Ectodermal cell (in vitro differentiated cells): Measurements from ENCODE around the gene SIRT1.

Experiments
- H3K27ac ChIP-seq: 2 replicates; pipeline ENCODE4 v1.7.0; 2013; ENCODE audit warnings: mild to moderate bottlenecking, low read depth, low read length; ENCODE audit not compliant: insufficient read depth, poor library complexity, severe bottlenecking
- H3K27me3 ChIP-seq: 2 replicates; pipeline ENCODE4 v1.7.0; 2013; ENCODE audit warnings: mild to moderate bottlenecking, low read length; ENCODE audit not compliant: insufficient read depth, control insufficient read depth, poor library complexity, severe bottlenecking
- H3K36me3 ChIP-seq: one replicate; pipeline ENCODE4 v1.7.0; 2013; ENCODE audit warnings: low read length; ENCODE audit not compliant: control insufficient read depth, insufficient read depth
- H3K4me1 ChIP-seq: one replicate; pipeline ENCODE4 v1.7.0; 2013; ENCODE audit warnings: low read length; ENCODE audit not compliant: control insufficient read depth, insufficient read depth
- H3K4me3 ChIP-seq: 2 replicates; pipeline ENCODE4 v1.7.0; 2013; ENCODE audit warnings: low read depth, low read length, control low read depth; ENCODE audit not compliant: insufficient read depth
- H3K9me3 ChIP-seq: 2 replicates; pipeline ENCODE4 v1.7.0; 2013; ENCODE audit warnings: mild to moderate bottlenecking, low read length, moderate library complexity; ENCODE audit not compliant: control insufficient read depth
- WGBS, 2 experiments: methylation state at CpG; one replicate each; pipeline ENCODE4 v1.1.7; 2013; ENCODE audit warnings: missing lambda C conversion rate in 2 of 2; 5-methylcytosine and 5-hydroxymethylcytosine counted together

The SIRT1 gene

DNA sequence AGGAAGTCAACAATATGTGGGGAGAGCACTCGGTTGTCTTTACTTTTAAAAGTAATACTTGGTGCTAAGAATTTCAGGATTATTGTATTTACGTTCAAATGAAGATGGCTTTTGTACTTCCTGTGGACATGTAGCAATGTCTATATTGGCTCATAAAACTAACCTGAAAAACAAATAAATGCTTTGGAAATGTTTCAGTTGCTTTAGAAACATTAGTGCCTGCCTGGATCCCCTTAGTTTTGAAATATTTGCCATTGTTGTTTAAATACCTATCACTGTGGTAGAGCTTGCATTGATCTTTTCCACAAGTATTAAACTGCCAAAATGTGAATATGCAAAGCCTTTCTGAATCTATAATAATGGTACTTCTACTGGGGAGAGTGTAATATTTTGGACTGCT, 32.7 kb downstream of the SIRT1 start:
- no peaks in the 10 kb centered on the region for H3K27me3 ChIP-seq
- H3K4me3 ChIP-seq, result no peak overlapping the region
- no peaks in the 10 kb centered on the region for H3K9me3 ChIP-seq
- no peaks in the 10 kb centered on the region for H3K4me1 ChIP-seq
- H3K27ac ChIP-seq, result no peak overlapping the region
- peaks cover 11% of the 10 kb centered on the region for H3K36me3 ChIP-seq
- WGBS, 2 experiments, result 96 to 99% methylated on average over 2 of the region's 2 CpGs

DNA sequence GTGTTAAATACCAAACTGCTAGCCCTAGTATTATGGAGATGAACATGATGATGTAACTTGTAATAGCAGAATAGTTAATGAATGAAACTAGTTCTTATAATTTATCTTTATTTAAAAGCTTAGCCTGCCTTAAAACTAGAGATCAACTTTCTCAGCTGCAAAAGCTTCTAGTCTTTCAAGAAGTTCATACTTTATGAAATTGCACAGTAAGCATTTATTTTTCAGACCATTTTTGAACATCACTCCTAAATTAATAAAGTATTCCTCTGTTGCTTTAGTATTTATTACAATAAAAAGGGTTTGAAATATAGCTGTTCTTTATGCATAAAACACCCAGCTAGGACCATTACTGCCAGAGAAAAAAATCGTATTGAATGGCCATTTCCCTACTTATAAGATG, 33.2 kb downstream of the SIRT1 start:
- H3K27me3 ChIP-seq, result no peaks in the 10 kb centered on the region
- H3K4me3 ChIP-seq, result no peak overlapping the region
- H3K9me3 ChIP-seq, result no peaks in the 10 kb centered on the region
- peaks cover 7% of the 10 kb centered on the region for H3K36me3 ChIP-seq
- no peaks in the 10 kb centered on the region for H3K4me1 ChIP-seq
- WGBS, 2 experiments, result 100% methylated on average over 1 of the region's 1 CpG; no CpG with 5 or more reads in 1 of the 2 experiments
- H3K27ac ChIP-seq, result no peak overlapping the region

DNA sequence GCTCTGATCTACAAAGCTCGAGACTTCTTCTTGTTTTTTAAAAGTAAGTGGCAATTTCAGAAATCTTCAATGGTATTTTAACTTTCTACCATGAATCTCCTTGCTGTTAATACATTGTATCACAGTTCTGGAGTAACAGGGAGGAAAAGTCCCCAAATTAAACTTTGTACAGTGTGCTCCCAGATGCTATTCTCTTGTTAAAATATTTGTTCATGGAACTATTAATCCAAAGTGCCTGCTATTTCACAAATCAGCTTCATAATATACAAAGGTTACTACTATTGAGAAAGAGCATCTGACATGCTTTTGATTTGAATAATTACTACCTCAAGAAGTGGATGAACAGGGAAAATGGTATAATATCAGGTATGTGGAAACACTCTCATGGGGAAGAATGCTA, 36.6 kb downstream of the SIRT1 start:
- WGBS, 2 experiments, result 100% methylated on average over 1 of the region's 1 CpG
- H3K36me3 ChIP-seq, result no peaks in the 10 kb centered on the region
- no peaks in the 10 kb centered on the region for H3K4me1 ChIP-seq
- no peak overlapping the region for H3K4me3 ChIP-seq
- no peaks in the 10 kb centered on the region for H3K27me3 ChIP-seq
- H3K27ac ChIP-seq, result no peak overlapping the region
- no peaks in the 10 kb centered on the region for H3K9me3 ChIP-seq

DNA sequence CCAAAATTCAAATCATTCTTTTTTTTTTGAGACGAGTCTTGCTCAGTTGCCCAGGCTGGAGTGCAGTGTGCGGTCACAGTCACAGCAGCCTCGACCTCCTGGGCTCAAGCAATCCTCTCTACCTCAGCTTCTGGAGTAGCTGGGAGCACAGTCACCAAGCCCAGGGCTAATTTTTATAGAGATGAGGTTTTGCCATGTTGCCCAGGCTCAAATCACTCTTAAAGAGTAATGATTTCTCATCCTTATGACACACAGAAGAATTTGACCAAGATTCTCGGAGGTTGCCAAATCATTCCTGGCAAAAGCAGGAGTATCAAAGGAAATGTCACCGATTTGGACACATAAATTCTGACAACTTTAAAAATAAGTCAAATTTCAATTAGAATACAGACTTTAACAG, 39.1 kb downstream of the SIRT1 start:
- 94 to 95% methylated on average over 5 of the region's 5 CpGs for WGBS, 2 experiments
- no peaks in the 10 kb centered on the region for H3K4me1 ChIP-seq
- no peaks in the 10 kb centered on the region for H3K36me3 ChIP-seq

DNA sequence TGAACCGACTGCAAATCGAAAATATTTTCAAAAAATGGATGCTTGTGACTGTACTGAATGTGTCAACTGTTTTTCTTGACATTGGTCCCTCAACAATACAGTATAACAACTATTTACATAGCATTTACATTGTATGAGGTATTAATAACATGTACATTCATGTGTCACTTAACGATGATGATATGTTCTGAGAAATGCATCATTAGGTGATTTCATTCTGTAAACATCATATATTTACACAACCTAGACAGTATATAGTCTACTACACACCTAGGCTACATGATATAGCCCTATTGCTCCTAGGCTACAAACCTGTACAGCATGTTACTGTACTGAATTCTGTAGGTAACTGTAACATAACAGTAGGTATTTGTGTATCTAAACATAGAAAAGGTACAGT, 39.7 kb downstream of the SIRT1 start:
- H3K27me3 ChIP-seq, result no peaks in the 10 kb centered on the region
- H3K27ac ChIP-seq, result no peak overlapping the region
- no peaks in the 10 kb centered on the region for H3K36me3 ChIP-seq
- H3K4me1 ChIP-seq, result no peaks in the 10 kb centered on the region
- H3K4me3 ChIP-seq, result no peak overlapping the region
- no peaks in the 10 kb centered on the region for H3K9me3 ChIP-seq
- WGBS, 2 experiments, result 94 to 97% methylated on average over 2 to 3 of the region's 3 CpGs

More for the DNA sequence above, 39.1 kb downstream of the SIRT1 start:
- no peak overlapping the region for H3K4me3 ChIP-seq
- no peaks in the 10 kb centered on the region for H3K9me3 ChIP-seq
- H3K27ac ChIP-seq, result no peak overlapping the region
- H3K27me3 ChIP-seq, result no peaks in the 10 kb centered on the region

DNA sequence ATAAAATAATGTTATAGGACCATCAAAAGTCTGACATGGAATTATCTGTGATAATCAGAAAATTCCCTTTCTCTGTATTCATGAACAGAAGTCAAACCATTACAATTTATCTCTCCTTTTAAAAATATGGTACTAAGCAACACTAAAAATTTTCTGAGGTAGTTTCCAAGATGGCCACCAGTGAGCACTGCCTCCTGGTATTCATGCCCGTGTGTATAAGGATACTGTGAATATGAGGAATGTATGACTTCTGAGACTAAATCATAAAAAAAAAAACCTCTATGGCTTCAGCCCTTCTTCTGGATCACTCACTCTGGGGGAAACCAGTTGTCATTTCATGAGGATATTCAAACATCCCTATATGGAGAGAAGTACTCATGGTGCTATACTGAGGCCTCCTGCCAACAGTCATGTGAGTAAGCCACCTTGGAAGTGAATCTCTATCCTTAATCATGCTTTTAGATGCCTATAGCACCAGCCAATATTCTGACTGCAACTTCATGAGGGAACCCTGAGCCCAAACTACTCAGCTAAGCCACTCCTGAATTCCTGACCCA, 41.1 kb downstream of the SIRT1 start:
- Histone ChIP-seq H3K27me3 (no peaks in the 10 kb centered on the region), H3K4me3 (no peak overlapping the region), H3K27ac (no peak overlapping the region), H3K4me1 (no peaks in the 10 kb centered on the region), H3K36me3 (no peaks in the 10 kb centered on the region), H3K9me3 (no peaks in the 10 kb centered on the region)
- 100% methylated on average over 1 of the region's 1 CpG for WGBS, 2 experiments

DNA sequence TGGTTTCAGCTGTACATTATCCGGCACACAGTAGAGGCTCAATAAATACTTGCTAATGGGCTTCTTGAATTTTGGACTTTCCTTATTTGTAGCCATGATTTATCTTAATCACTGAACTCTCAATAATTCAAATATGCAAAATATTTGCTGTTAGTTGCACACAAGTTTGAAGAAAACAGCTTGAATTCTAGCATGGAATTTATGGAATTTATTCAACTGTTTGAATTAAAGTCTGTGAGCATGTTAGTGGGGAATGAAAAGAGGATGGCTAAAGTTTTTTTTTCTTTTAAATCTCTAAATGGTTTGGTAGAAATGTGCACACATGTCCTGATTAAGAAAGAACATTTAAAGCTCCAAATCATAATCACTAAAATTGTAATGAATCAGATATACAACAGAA, 42.5 kb downstream of the SIRT1 start:
- Histone ChIP-seq H3K36me3 (no peaks in the 10 kb centered on the region), H3K27me3 (no peaks in the 10 kb centered on the region), H3K9me3 (no peaks in the 10 kb centered on the region), H3K4me1 (no peaks in the 10 kb centered on the region), H3K4me3 (no peak overlapping the region), H3K27ac (no peak overlapping the region)
- WGBS, 2 experiments, result 92 to 100% methylated on average over 1 of the region's 1 CpG

DNA sequence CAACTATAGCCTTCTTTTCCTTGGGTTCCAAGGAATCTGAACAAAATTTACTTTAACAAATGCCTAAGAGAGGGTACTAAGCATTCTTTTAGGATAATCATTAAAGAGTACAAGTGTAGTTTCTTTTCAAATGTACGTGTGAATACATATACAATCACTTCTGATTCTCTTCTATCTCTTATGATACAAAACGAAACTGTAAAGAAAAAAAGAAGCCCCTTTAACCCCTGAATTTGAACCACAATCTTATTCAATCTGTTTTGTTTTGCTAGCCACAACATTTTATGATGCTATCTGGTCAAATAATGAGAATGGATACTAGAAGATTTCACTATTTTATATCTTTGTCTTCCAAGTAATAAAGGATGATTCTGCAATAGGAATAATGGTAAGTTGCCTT, 48.7 kb downstream of the SIRT1 start:
- 87 to 98% methylated on average over 2 of the region's 2 CpGs for WGBS, 2 experiments
- H3K36me3 ChIP-seq, result peaks cover 8% of the 10 kb centered on the region

DNA sequence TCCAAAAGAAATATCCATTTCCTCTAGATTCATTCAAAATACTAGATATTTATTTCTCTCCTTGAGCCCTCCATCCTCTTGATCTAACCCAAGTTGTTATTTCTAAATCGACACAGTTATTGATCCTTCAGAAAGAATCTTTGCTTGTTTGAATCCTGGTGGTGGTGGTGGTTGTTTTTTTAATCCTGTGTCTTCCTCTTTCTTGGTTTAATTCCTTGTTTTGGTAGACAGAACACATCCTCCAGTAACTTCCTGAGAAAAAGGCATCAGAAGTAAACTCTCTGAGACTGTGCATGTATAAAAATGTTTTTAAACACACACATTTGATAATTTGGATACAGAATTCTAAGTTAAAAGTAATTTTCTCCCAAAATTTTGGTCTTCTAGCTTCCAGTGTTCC, 49.9 kb downstream of the SIRT1 start:
- 83% methylated on average over 1 of the region's 1 CpG; no CpG with 5 or more reads in 1 of the 2 experiments for WGBS, 2 experiments
- Histone ChIP-seq H3K4me1 (no peaks in the 10 kb centered on the region), H3K4me3 (no peak overlapping the region), H3K27me3 (no peaks in the 10 kb centered on the region), H3K9me3 (no peaks in the 10 kb centered on the region), H3K27ac (no peak overlapping the region), H3K36me3 (peaks cover 8% of the 10 kb centered on the region)

More for the DNA sequence above, 48.7 kb downstream of the SIRT1 start:
- Histone ChIP-seq H3K4me3 (no peak overlapping the region), H3K4me1 (no peaks in the 10 kb centered on the region), H3K27me3 (no peaks in the 10 kb centered on the region), H3K27ac (no peak overlapping the region), H3K9me3 (no peaks in the 10 kb centered on the region)

DNA sequence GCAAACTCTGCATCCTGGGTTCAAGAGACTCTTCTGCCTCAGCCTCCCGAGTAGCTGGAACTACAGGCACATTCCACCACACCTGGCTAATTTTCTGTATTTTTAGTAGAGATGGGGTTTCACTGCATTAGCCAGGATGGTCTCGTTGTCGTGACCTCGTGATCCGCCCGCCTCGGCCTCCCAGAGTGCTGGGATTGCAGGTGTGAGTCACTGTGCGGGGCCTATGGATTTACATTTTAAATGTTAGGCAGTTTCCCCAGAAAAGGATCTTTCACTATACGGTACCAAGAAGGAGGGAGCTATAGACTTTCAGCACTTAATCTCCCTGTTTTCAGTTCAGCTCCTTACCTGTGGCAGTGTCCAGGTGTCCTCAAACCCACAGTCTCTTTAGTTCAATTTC, 50.8 kb downstream of the SIRT1 start:
- WGBS, 2 experiments, result 83 to 89% methylated on average over 9 of the region's 9 CpGs
- peaks cover 8% of the 10 kb centered on the region for H3K36me3 ChIP-seq
- H3K4me3 ChIP-seq, result no peak overlapping the region
- H3K27ac ChIP-seq, result no peak overlapping the region
- H3K4me1 ChIP-seq, result no peaks in the 10 kb centered on the region
- H3K9me3 ChIP-seq, result no peaks in the 10 kb centered on the region
- no peaks in the 10 kb centered on the region for H3K27me3 ChIP-seq

DNA sequence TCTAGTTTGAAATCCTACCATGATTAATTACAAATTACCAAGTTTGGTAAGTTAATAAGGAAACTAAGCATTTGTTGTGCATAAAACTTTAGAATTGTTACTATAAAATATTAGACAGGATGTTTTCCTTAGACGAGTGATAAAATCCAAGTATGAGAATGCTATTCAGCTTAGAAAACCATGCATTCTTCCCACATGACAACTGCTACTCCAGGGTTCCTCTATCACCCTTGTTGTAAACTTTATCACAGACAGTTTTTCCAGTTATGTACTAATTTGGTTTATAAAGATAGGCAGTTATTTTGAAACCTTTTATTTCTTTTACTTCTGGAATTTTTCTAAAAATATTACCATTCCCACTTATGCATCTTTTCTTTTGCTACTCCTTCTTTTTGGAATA, 52.0 kb downstream of the SIRT1 start:
- Histone ChIP-seq H3K36me3 (peaks cover 8% of the 10 kb centered on the region), H3K9me3 (no peaks in the 10 kb centered on the region), H3K27ac (no peak overlapping the region), H3K4me1 (no peaks in the 10 kb centered on the region), H3K4me3 (no peak overlapping the region), H3K27me3 (no peaks in the 10 kb centered on the region)
- 100% methylated on average over 1 of the region's 1 CpG for WGBS, 2 experiments
